ENCODE data around the gene PDCD11.
"Not testable (repeated sequence)": the region's sequence is repeated elsewhere in the genome, so short reads cannot be mapped to it uniquely, and the experiment has no call there.

- TF ChIP-seq CTCF (IDR thresholded peaks at IDR 0.05); ZBTB43 (CRISPR knock-in tag; IDR thresholded peaks at IDR 0.05); NFYB (CRISPR knock-in tag; conservative IDR thresholded peaks at IDR 0.05; ENCODE audit: low read depth); STAT6 (CRISPR knock-in tag; conservative IDR thresholded peaks at IDR 0.05; ENCODE audit: low read depth); MXD4 (CRISPR knock-in tag; IDR thresholded peaks at IDR 0.05; ENCODE audit: borderline replicate concordance); RORB (CRISPR knock-in tag; IDR thresholded peaks at IDR 0.05); SP1 (CRISPR knock-in tag; conservative IDR thresholded peaks at IDR 0.05); SMAD3 (CRISPR knock-in tag; IDR thresholded peaks at IDR 0.05; ENCODE audit: borderline replicate concordance); MLX (CRISPR knock-in tag; IDR thresholded peaks at IDR 0.05); JUN (CRISPR knock-in tag; IDR thresholded peaks at IDR 0.05); HMGXB4 (CRISPR knock-in tag; IDR thresholded peaks at IDR 0.05): not testable (repeated sequence)
These were observed 41.9 kb upstream of the PDCD11 start for GRCh38 chr10:103354567-103354966.
